ENCODE data around the gene DCC. TPM values are rescaled to one million over a fixed set of nuclear protein-coding genes. Genes with fewer than 3 reads are reported as not detected.

DCC gene
- total RNA-seq, 1 experiment from 2014 or later = not detected

DNA sequence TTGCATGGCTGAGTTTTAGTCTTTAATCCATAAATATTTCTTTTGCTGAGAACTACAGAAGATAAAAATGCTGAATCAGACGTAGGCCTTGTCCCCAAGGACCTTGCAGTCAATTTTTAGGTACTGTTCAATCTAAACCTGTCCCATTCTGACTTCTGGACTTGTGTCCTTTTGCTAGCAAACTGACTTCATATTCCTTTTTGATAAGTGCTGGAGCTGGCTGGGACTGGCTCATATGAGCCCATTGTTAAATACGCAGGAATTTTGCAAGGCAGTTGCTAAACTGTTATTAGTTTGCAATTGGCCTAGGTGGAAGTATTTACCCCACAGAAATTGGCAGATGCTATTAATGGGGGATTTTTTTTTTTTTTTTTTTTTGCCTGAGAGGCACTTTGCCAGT, 941.4 kb downstream of the DCC start:
- Histone ChIP-seq H3K4me1 (ENCODE audit: control insufficient read depth in 1 of 2, insufficient read depth in 2 of 2, low read length in 2 of 2) (no peaks in the 10 kb centered on the region), H4K20me1 (ENCODE audit: insufficient read depth) (no peaks in the 10 kb centered on the region), H3K79me2 (ENCODE audit: insufficient read depth, low read length) (no peaks in the 10 kb centered on the region), H3K9ac (ENCODE audit: low read length) (no peak overlapping the region), H3K9me2 (ENCODE audit: insufficient read depth) (no peaks in the 10 kb centered on the region), H3K4me3 (replicated peaks in 1 of 2; ENCODE audit: low read depth in 1 of 2, low read length in 2 of 2) (no peak overlapping the region), H3K9me3 (ENCODE audit: control insufficient read depth in 1 of 2, insufficient read depth in 1 of 2, low read depth in 1 of 2, low read length in 2 of 2) (peaks cover 15 to 16% of the 10 kb centered on the region in 2 experiments; a peak in 3 of 4 replicates), H2AFZ (ENCODE audit: low read depth, low read length, poor library complexity, severe bottlenecking) (no peak overlapping the region), H3K27ac (ENCODE audit: low read depth, low read length) (no peak overlapping the region), H3K36me3 (ENCODE audit: control insufficient read depth in 1 of 2, insufficient read depth in 2 of 2, low read length in 2 of 2) (no peaks in the 10 kb centered on the region), H3K27me3 (ENCODE audit: insufficient read depth, low read length) (no peaks in the 10 kb centered on the region), H3K4me2 (ENCODE audit: low read length) (no peak overlapping the region)
- POLR2A ChIA-PET = no interaction called here
- CTCF ChIA-PET = no interaction called here
- no peak for TF ChIP-seq EZH2 (IDR thresholded peaks at IDR 0.05)
- TF ChIP-seq ELF1 (IDR thresholded peaks at IDR 0.05; ENCODE audit: borderline replicate concordance, low read depth) = no peak
- no peak for TF ChIP-seq YY1 (IDR thresholded peaks at IDR 0.05; ENCODE audit: extremely low read depth, insufficient replicate concordance, low read depth, low read length)
- TF ChIP-seq, protein P1, sequence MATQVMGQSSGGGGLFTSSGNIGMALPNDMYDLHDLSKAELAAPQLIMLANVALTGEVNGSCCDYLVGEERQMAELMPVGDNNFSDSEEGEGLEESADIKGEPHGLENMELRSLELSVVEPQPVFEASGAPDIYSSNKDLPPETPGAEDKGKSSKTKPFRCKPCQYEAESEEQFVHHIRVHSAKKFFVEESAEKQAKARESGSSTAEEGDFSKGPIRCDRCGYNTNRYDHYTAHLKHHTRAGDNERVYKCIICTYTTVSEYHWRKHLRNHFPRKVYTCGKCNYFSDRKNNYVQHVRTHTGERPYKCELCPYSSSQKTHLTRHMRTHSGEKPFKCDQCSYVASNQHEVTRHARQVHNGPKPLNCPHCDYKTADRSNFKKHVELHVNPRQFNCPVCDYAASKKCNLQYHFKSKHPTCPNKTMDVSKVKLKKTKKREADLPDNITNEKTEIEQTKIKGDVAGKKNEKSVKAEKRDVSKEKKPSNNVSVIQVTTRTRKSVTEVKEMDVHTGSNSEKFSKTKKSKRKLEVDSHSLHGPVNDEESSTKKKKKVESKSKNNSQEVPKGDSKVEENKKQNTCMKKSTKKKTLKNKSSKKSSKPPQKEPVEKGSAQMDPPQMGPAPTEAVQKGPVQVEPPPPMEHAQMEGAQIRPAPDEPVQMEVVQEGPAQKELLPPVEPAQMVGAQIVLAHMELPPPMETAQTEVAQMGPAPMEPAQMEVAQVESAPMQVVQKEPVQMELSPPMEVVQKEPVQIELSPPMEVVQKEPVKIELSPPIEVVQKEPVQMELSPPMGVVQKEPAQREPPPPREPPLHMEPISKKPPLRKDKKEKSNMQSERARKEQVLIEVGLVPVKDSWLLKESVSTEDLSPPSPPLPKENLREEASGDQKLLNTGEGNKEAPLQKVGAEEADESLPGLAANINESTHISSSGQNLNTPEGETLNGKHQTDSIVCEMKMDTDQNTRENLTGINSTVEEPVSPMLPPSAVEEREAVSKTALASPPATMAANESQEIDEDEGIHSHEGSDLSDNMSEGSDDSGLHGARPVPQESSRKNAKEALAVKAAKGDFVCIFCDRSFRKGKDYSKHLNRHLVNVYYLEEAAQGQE (IDR thresholded peaks at IDR 0.05; ENCODE audit: low read depth) = no peak
- no peak for TF ChIP-seq SIN3A (IDR thresholded peaks at IDR 0.05; ENCODE audit: low read depth)
- TF ChIP-seq SRF (IDR thresholded peaks at IDR 0.05; ENCODE audit: low read depth) = no peak
- no peak for TF ChIP-seq POLR2A (IDR thresholded peaks at IDR 0.05; ENCODE audit: borderline replicate concordance, extremely low read depth, insufficient read depth, insufficient read length)
- no peak for TF ChIP-seq EGR1 (IDR thresholded peaks at IDR 0.05; ENCODE audit: low read depth)
- no peak for TF ChIP-seq EZH2phosphoT487 (IDR thresholded peaks at IDR 0.05; ENCODE audit: borderline replicate concordance)
- TF ChIP-seq RAD21 (IDR thresholded peaks at IDR 0.05; ENCODE audit: low read depth) = no peak
- TF ChIP-seq TCF7L2 (IDR thresholded peaks at IDR 0.05; ENCODE audit: borderline replicate concordance, extremely low read depth, insufficient read depth, insufficient read length) = no peak
- TF ChIP-seq CBX3 (IDR thresholded peaks at IDR 0.05; ENCODE audit: low read depth) = no peak
- TF ChIP-seq, protein P2, sequence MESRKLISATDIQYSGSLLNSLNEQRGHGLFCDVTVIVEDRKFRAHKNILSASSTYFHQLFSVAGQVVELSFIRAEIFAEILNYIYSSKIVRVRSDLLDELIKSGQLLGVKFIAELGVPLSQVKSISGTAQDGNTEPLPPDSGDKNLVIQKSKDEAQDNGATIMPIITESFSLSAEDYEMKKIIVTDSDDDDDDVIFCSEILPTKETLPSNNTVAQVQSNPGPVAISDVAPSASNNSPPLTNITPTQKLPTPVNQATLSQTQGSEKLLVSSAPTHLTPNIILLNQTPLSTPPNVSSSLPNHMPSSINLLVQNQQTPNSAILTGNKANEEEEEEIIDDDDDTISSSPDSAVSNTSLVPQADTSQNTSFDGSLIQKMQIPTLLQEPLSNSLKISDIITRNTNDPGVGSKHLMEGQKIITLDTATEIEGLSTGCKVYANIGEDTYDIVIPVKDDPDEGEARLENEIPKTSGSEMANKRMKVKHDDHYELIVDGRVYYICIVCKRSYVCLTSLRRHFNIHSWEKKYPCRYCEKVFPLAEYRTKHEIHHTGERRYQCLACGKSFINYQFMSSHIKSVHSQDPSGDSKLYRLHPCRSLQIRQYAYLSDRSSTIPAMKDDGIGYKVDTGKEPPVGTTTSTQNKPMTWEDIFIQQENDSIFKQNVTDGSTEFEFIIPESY (IDR thresholded peaks at IDR 0.05; ENCODE audit: extremely low read depth, insufficient replicate concordance, low read length) = no peak
- TF ChIP-seq SP1 (IDR thresholded peaks at IDR 0.05; ENCODE audit: low read depth) = no peak
- TF ChIP-seq, protein P3, sequence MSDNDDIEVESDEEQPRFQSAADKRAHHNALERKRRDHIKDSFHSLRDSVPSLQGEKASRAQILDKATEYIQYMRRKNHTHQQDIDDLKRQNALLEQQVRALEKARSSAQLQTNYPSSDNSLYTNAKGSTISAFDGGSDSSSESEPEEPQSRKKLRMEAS (IDR thresholded peaks at IDR 0.05) = no peak
- no peak for TF ChIP-seq POLR2AphosphoS5 (IDR thresholded peaks at IDR 0.05; ENCODE audit: low read depth, low read length)
- TF ChIP-seq ZNF274 (IDR thresholded peaks at IDR 0.05; ENCODE audit: low read depth, low read length) = no peak
- BruUV-seq (replicated peaks) = no TSS peak
- DNase-seq (ENCODE audit: low read depth, low spot score) (no peak), ATAC-seq (no peak)
- intact Hi-C loops (cut with micrococcal nuclease) = no loop called here
- RAD21 ChIA-PET (ENCODE audit: low non-redundant PET in 1 of 2, low total read pairs in 2 of 2, uncharacterized antibody in 2 of 2, unreplicated experiment in 2 of 2) = no interaction called here

Measured in HCT116 (cell line).